ENCODE data around the gene TSEN54. TPM values are rescaled to one million over a fixed set of nuclear protein-coding genes. Genes with fewer than 3 reads are reported as not detected.
A peak's percentile ranks its signal among the peaks of the same experiment; 100 is the strongest.

TSEN54 gene
- total RNA-seq, 6 experiments from 2014 or later: 8.5 to 13.6 (median 10.2) TPM

DNA sequence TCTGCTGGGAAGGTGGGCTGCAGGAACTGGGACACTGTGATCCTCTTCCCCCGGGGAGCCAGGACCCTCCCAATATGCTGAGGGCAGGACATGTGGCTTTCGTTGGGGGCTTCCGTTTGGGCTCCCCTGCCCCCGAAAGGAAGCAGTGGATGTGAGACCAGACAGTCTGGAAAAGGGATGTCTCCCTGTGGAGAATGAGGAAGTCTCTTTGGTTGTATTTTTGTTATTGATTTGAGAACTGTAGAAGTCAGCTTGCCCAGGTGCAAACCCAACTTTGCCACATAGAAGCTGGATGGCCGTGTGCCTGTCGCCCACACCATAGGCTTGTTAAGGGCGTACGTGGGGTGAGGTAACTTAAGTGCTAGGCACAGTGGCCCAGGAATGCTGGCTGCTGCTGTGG, 27.9 kb downstream of the TSEN54 start:
- H3K36me3 ChIP-seq: no peaks in the 10 kb centered on the region
- DNase-seq (no peak), ATAC-seq (no peak)
- TF ChIP-seq POLR2A (IDR thresholded peaks at IDR 0.05): no peak
- TF ChIP-seq, protein P1, sequence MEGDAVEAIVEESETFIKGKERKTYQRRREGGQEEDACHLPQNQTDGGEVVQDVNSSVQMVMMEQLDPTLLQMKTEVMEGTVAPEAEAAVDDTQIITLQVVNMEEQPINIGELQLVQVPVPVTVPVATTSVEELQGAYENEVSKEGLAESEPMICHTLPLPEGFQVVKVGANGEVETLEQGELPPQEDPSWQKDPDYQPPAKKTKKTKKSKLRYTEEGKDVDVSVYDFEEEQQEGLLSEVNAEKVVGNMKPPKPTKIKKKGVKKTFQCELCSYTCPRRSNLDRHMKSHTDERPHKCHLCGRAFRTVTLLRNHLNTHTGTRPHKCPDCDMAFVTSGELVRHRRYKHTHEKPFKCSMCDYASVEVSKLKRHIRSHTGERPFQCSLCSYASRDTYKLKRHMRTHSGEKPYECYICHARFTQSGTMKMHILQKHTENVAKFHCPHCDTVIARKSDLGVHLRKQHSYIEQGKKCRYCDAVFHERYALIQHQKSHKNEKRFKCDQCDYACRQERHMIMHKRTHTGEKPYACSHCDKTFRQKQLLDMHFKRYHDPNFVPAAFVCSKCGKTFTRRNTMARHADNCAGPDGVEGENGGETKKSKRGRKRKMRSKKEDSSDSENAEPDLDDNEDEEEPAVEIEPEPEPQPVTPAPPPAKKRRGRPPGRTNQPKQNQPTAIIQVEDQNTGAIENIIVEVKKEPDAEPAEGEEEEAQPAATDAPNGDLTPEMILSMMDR (IDR thresholded peaks at IDR 0.05): no peak
- no peak overlapping the region for H3K27ac ChIP-seq
- no peak overlapping the region for H3K4me3 ChIP-seq
- H3K9me3 ChIP-seq: no peaks in the 10 kb centered on the region
- H3K4me1 ChIP-seq: peaks cover 0 to 25% (median 2%) of the 10 kb centered on the region in 4 donors
- no peaks in the 10 kb centered on the region for H3K27me3 ChIP-seq
- intact Hi-C loops (cut with DNase I): no loop called here
- WGBS (ENCODE audit: insufficient coverage, low coverage, low lambda C conversion rate, missing lambda C conversion rate): 63% methylated on average over 3 of the region's 8 CpGs

DNA sequence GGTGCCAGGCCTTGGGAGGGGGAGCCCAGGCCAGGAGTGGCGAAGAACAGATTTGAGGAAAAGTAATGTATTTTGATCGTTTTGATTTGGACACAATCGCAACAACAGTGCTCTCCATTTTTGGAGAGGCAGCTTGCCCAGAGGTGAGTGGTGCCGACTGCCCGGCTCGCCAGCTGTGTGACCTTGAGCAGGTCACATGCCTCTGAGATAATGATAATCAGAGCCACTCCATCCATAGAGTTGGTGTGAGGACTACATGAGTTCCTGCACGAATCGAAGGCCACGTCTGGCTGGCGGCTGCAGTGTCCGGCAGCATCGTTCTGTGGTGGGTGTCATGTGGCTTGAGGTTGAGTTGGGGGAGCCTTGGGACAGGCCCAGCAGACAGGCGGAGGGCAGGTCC, 29.9 kb downstream of the TSEN54 start:
- TF ChIP-seq, protein P1 (IDR thresholded peaks at IDR 0.05): no peak
- TF ChIP-seq POLR2A (IDR thresholded peaks at IDR 0.05): no peak
- no peak overlapping the region for H3K27ac ChIP-seq

DNA sequence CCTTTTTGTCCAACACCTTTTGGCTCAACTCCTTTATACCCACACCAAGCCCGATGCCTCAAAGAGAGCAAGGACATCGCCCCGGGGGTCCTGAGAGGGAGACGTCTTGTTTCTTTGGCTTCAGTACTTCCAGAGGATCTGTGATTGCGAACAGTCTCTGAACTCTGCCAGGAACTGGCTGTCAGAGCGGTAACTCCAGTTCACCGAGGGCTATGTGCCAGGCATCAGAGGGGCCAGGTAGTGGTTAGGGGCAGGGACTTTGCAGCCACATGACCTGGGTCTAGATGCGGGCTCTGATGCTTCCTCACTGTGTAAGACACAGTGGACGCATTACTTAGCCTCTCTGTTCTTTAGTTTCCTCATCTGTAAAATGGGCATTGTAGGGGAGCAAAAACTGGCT, 30.8 kb downstream of the TSEN54 start:
- intact Hi-C loops (cut with DNase I): no loop called here
- H3K27ac ChIP-seq: no peak overlapping the region
- H3K4me3 ChIP-seq: no peak overlapping the region
- no peaks in the 10 kb centered on the region for H3K9me3 ChIP-seq
- DNase-seq (no peak), ATAC-seq (no peak)
- no peaks in the 10 kb centered on the region for H3K27me3 ChIP-seq
- H3K4me1 ChIP-seq: peaks cover 0 to 12% (median 2%) of the 10 kb centered on the region in 4 donors
- WGBS (ENCODE audit: insufficient coverage, low coverage, low lambda C conversion rate, missing lambda C conversion rate): 97% methylated on average over 5 of the region's 9 CpGs
- no peaks in the 10 kb centered on the region for H3K36me3 ChIP-seq
- TF ChIP-seq, protein P1 (IDR thresholded peaks at IDR 0.05): no peak

More for the DNA sequence above, 29.9 kb downstream of the TSEN54 start:
- H3K36me3 ChIP-seq: no peaks in the 10 kb centered on the region
- DNase-seq (no peak), ATAC-seq (peak in 1 of 4 donors; percentile 21)
- no peaks in the 10 kb centered on the region for H3K27me3 ChIP-seq
- 75% methylated on average over 9 of the region's 13 CpGs for WGBS (ENCODE audit: insufficient coverage, low coverage, low lambda C conversion rate, missing lambda C conversion rate)
- intact Hi-C loops (cut with DNase I): no loop called here
- H3K9me3 ChIP-seq: no peaks in the 10 kb centered on the region
- peaks cover 0 to 18% (median 2%) of the 10 kb centered on the region in 4 donors for H3K4me1 ChIP-seq
- no peak overlapping the region for H3K4me3 ChIP-seq

DNA sequence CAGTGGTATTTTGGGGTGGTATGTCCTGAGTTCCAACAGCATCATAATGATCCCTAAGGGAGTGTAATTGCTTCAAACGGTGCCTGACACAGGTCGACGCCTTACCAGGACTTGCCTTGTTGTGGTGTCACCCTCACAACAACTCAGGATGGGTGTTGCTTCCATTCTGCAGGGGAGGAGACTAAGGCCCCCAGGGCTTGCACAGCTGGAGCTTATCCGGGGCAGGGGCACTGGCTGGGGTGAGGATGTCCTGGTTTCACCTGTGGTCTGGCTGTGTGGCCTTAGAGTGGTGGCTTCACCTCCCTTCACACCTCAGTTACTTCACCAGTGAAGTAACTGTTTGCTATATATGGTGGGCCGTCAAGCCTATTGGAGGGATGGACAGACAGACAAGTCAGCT, 32.5 kb downstream of the TSEN54 start:
- ATAC-seq: no peak

More for the DNA sequence above, 32.5 kb downstream of the TSEN54 start:
- H3K36me3 ChIP-seq: no peaks in the 10 kb centered on the region
- H3K4me1 ChIP-seq: no peaks in the 10 kb centered on the region
- TF ChIP-seq, protein P1 (IDR thresholded peaks at IDR 0.05): no peak
- no peak for TF ChIP-seq POLR2A (IDR thresholded peaks at IDR 0.05)
- H3K4me3 ChIP-seq: no peak overlapping the region
- no peak for DNase-seq
- no peaks in the 10 kb centered on the region for H3K27me3 ChIP-seq
- no peak overlapping the region for H3K27ac ChIP-seq
- WGBS (ENCODE audit: insufficient coverage, low coverage, low lambda C conversion rate, missing lambda C conversion rate): 72% methylated on average over 3 of the region's 5 CpGs
- H3K9me3 ChIP-seq: no peaks in the 10 kb centered on the region
- intact Hi-C loops (cut with DNase I): no loop called here
